H9 (cell line): ENCODE results near the gene SOX12. TPM values are rescaled to one million over a fixed set of nuclear protein-coding genes. Genes with fewer than 3 reads are reported as not detected.

Source experiments
- DNase-seq: peaks from one replicate; pipeline ENCODE4 v3.0.0-alpha.2; 2017
- H2AFZ ChIP-seq: one replicate; pipeline ENCODE4 v1.6.1; 2013; ENCODE audit warnings: mild to moderate bottlenecking, low read length, control low read depth, moderate library complexity
- H2AK5ac ChIP-seq: 2 replicates; pipeline ENCODE4 v1.6.1; 2013; ENCODE audit warnings: low read length, control low read depth, mixed read lengths; ENCODE audit not compliant: insufficient read length
- H2BK120ac ChIP-seq: one replicate; pipeline ENCODE4 v1.6.1; 2013; ENCODE audit warnings: low read depth, mild to moderate bottlenecking, low read length, control low read depth, inconsistent platforms; ENCODE audit not compliant: poor library complexity, severe bottlenecking
- H2BK12ac ChIP-seq: 2 replicates; pipeline ENCODE4 v1.6.1; 2013; ENCODE audit warnings: low read length, control low read depth, mixed read lengths, low read depth; ENCODE audit not compliant: insufficient read length
- H2BK15ac ChIP-seq: 2 replicates; pipeline ENCODE4 v1.6.1; 2013; ENCODE audit warnings: low read depth, low read length, control low read depth
- H2BK20ac ChIP-seq: one replicate; pipeline ENCODE4 v1.6.1; 2013; ENCODE audit warnings: low read depth, mild to moderate bottlenecking, low read length, control low read depth, inconsistent platforms; ENCODE audit not compliant: poor library complexity, severe bottlenecking
- H2BK5ac ChIP-seq: 2 replicates; pipeline ENCODE4 v1.6.1; 2013; ENCODE audit warnings: low read length, control low read depth, mixed read lengths; ENCODE audit not compliant: insufficient read length
- H3K14ac ChIP-seq: 2 replicates; pipeline ENCODE4 v1.6.1; 2013; ENCODE audit warnings: low read length, control low read depth; ENCODE audit not compliant: insufficient read depth
- H3K18ac ChIP-seq: 2 replicates; pipeline ENCODE4 v1.6.1; 2013; ENCODE audit warnings: low read depth, mild to moderate bottlenecking, mixed read lengths, low read length, control low read depth; ENCODE audit not compliant: insufficient read length
- H3K23ac ChIP-seq: 2 replicates; pipeline ENCODE4 v1.6.1; 2013; ENCODE audit warnings: low read length, control low read depth, mixed read lengths, low read depth; ENCODE audit not compliant: insufficient read length
- H3K23me2 ChIP-seq: 2 replicates; pipeline ENCODE4 v1.6.1; 2013; ENCODE audit warnings: low read depth, mild to moderate bottlenecking, mixed read lengths, low read length, control low read depth; ENCODE audit not compliant: insufficient read length, poor library complexity, severe bottlenecking
- H3K27ac ChIP-seq: 2 replicates; pipeline ENCODE4 v1.5.1; 2013; ENCODE audit warnings: low read length, control low read depth, mixed read lengths, low read depth; ENCODE audit not compliant: insufficient read length
- H3K27me3 ChIP-seq: 2 replicates; pipeline ENCODE4 v1.6.1; 2013; ENCODE audit warnings: low read length, control low read depth, inconsistent platforms; ENCODE audit not compliant: insufficient read depth
- H3K4ac ChIP-seq: 2 replicates; pipeline ENCODE4 v1.6.1; 2013; ENCODE audit warnings: low read depth, mild to moderate bottlenecking, control low read depth, inconsistent platforms, low read length, moderate library complexity
- H3K4me1 ChIP-seq: 2 replicates; pipeline ENCODE4 v1.6.1; 2013; ENCODE audit warnings: low read length, control low read depth, inconsistent platforms; ENCODE audit not compliant: insufficient read depth
- H3K4me2 ChIP-seq: 2 replicates; pipeline ENCODE4 v1.6.1; 2013; ENCODE audit warnings: low read length, control low read depth, mixed read lengths; ENCODE audit not compliant: insufficient read length, insufficient read depth
- H3K56ac ChIP-seq: 2 replicates; pipeline ENCODE4 v1.6.1; 2013; ENCODE audit warnings: low read depth, mild to moderate bottlenecking, mixed read lengths, low read length, control low read depth; ENCODE audit not compliant: insufficient read length
- H3K79me1 ChIP-seq: 2 replicates; pipeline ENCODE4 v1.6.1; 2013; ENCODE audit warnings: low read depth, mild to moderate bottlenecking, moderate library complexity, low read length, control low read depth, inconsistent platforms; ENCODE audit not compliant: insufficient read depth, poor library complexity, severe bottlenecking
- H3K79me2 ChIP-seq: 2 replicates; pipeline ENCODE4 v1.6.1; 2013; ENCODE audit warnings: low read length, control low read depth, inconsistent platforms; ENCODE audit not compliant: insufficient read depth
- H3K9ac ChIP-seq: 2 replicates; pipeline ENCODE4 v1.6.1; 2013; ENCODE audit warnings: low read length, control low read depth, mixed read lengths; ENCODE audit not compliant: insufficient read length; ENCODE audit errors: extremely low read depth
- H3K9me3 ChIP-seq: one replicate; pipeline ENCODE4 v1.6.1; 2013; ENCODE audit warnings: low read depth, low read length, inconsistent platforms; ENCODE audit not compliant: control insufficient read depth
- H3T11ph ChIP-seq: one replicate; pipeline ENCODE4 v1.6.1; 2013; ENCODE audit warnings: mild to moderate bottlenecking, low read length, control low read depth, inconsistent platforms
- H4K20me1 ChIP-seq: one replicate; pipeline ENCODE4 v1.6.1; 2013; ENCODE audit not compliant: control insufficient read depth, insufficient read length, insufficient read depth
- H4K5ac ChIP-seq: 2 replicates; pipeline ENCODE4 v1.6.1; 2013; ENCODE audit warnings: low read depth, mild to moderate bottlenecking, mixed read lengths, low read length, control low read depth; ENCODE audit not compliant: insufficient read length
- H4K8ac ChIP-seq: replicated peaks from 2 replicates; pipeline ENCODE4 v1.6.1; 2013; ENCODE audit warnings: low read length, control low read depth, mixed read lengths, low read depth; ENCODE audit not compliant: insufficient read length
- H4K91ac ChIP-seq: 2 replicates; pipeline ENCODE4 v1.6.1; 2013; ENCODE audit warnings: low read depth, mild to moderate bottlenecking, moderate library complexity, mixed read lengths, low read length, control low read depth; ENCODE audit not compliant: insufficient read length
- H3K27ac Mint-ChIP-seq, 3 experiments: 2 replicates in 2 of 3; 3 replicates in 1 of 3; pipeline ENCODE4 v1.8.0; 2020 to 2021; ENCODE audit warnings: mixed read lengths in 3 of 3, mild to moderate bottlenecking in 1 of 3, moderate library complexity in 1 of 3
- H3K27me3 Mint-ChIP-seq: 2 replicates; pipeline ENCODE4 v1.8.0; 2021; ENCODE audit warnings: low read depth, mild to moderate bottlenecking, moderate library complexity, mixed read lengths
- H3K36me3 Mint-ChIP-seq, 3 experiments: 2 replicates in 2 of 3; 3 replicates in 1 of 3; pipeline ENCODE4 v1.8.0; 2020 to 2021; ENCODE audit warnings: low read depth in 3 of 3, mixed read lengths in 3 of 3; ENCODE audit not compliant: insufficient read depth in 1 of 3
- H3K4me1 Mint-ChIP-seq, 2 experiments: 2 replicates each; pipeline ENCODE4 v1.8.0; 2020; ENCODE audit warnings: mixed read lengths in 2 of 2
- H3K4me3 Mint-ChIP-seq, 2 experiments: 2 replicates in 1 of 2; 3 replicates in 1 of 2; pipeline ENCODE4 v1.8.0; 2020 to 2021; ENCODE audit warnings: mild to moderate bottlenecking in 2 of 2, mixed read lengths in 2 of 2, moderate library complexity in 1 of 2
- H3K9me3 Mint-ChIP-seq, 2 experiments: 2 replicates in 1 of 2; 3 replicates in 1 of 2; pipeline ENCODE4 v1.8.0; 2020; ENCODE audit warnings: mild to moderate bottlenecking in 2 of 2, mixed read lengths in 2 of 2, moderate library complexity in 1 of 2
- CTCF ChIP-seq: fragments of 200-600 bp; sonication (generic); conservative IDR thresholded peaks from 3 replicates; pipeline ENCODE4 v1.8.0; 2021; ENCODE audit warnings: antibody characterized with exemption, mild to moderate bottlenecking
- WGBS: extraction: QIAGEN DNeasy Blood & Tissue Kit; methylation state at CpG from one replicate; pipeline ENCODE4 v1.1.7; 2013; ENCODE audit warnings: missing lambda C conversion rate, low lambda C conversion rate, mixed read lengths; ENCODE audit not compliant: insufficient read length; ENCODE audit errors: extremely low coverage; 5-methylcytosine and 5-hydroxymethylcytosine counted together
- total RNA-seq: library from RNA; stranded (reverse); gene quantifications from 2 replicates; pipeline ENCODE4 v1.2.1, GENCODE V29; 2021

SOX12 gene
- total RNA-seq, 1 experiment from 2014 or later: 54.4 TPM

GRCh38 chr20:330233-331149 is 5.1 kb downstream of the SOX12 start:
- peak; percentile 72 for DNase-seq
- peaks cover 5% of the 10 kb centered on the region for H3K23me2 ChIP-seq
- H2BK12ac ChIP-seq: no peak overlapping the region
- H3K23ac ChIP-seq: no peak overlapping the region
- no peaks in the 10 kb centered on the region for H3K79me1 ChIP-seq
- H3K27ac Mint-ChIP-seq: peak overlapping the region in 2 of 3 experiments; percentile 28 to 60; a peak in 2 of 7 replicates
- H4K8ac ChIP-seq: no peak overlapping the region
- peaks cover 6% of the 10 kb centered on the region; the same call in 1 of the 2 replicates for H3K27me3 ChIP-seq
- no peak overlapping the region for H3K14ac ChIP-seq
- H3K36me3 Mint-ChIP-seq: peaks cover 16 to 22% (median 21%) of the 10 kb centered on the region in 3 experiments; a peak in 6 of 7 replicates
- H2BK20ac ChIP-seq: no peak overlapping the region
- H2AFZ ChIP-seq: no peak overlapping the region
- H3T11ph ChIP-seq: no peak overlapping the region
- peaks cover 2% of the 10 kb centered on the region; the same call in 1 of the 2 replicates for H3K4me1 ChIP-seq
- no peak overlapping the region for H2BK120ac ChIP-seq
- no peak overlapping the region for H3K56ac ChIP-seq
- peaks cover 2% of the 10 kb centered on the region for H4K20me1 ChIP-seq
- H3K4me3 Mint-ChIP-seq: peak overlapping the region; percentile 2 to 53; a peak in 2 of 5 replicates
- H3K9me3 Mint-ChIP-seq: no peaks in the 10 kb centered on the region
- H4K91ac ChIP-seq: no peak overlapping the region
- H3K9me3 ChIP-seq: no peaks in the 10 kb centered on the region
- peaks cover 29 to 32% of the 10 kb centered on the region in 2 experiments for H3K4me1 Mint-ChIP-seq
- H3K27me3 Mint-ChIP-seq: peaks cover 29% of the 10 kb centered on the region
- H3K79me2 ChIP-seq: peaks cover 9% of the 10 kb centered on the region; the same call in 1 of the 2 replicates
- no peak overlapping the region for H2BK15ac ChIP-seq
- peak; percentile 90 for TF ChIP-seq CTCF
- H2AK5ac ChIP-seq: no peak overlapping the region
- H3K27ac ChIP-seq: no peak overlapping the region
- H3K18ac ChIP-seq: no peak overlapping the region
- H4K5ac ChIP-seq: no peak overlapping the region
- H3K4ac ChIP-seq: no peak overlapping the region
- no peak overlapping the region for H3K9ac ChIP-seq
- H3K4me2 ChIP-seq: no peak overlapping the region
- no CpG with 5 or more reads among the region's 16 CpGs for WGBS
- no peak overlapping the region for H2BK5ac ChIP-seq
